Stimulated activated CD8-positive, alpha-beta memory T cell treated with anti-CD3 and anti-CD28 coated beads, Interleukin-15, amount 100 ng/mL, for 1 hour (primary cell): ENCODE measurements around the gene RGS6.
A peak's percentile ranks its signal among the peaks of the same experiment; 100 is the strongest.

Source experiments
- DNase-seq: peaks from one replicate; pipeline ENCODE4 v3.0.0-alpha.2; 2020; ENCODE audit warnings: low read depth

RGS6 gene

GRCh38 chr14:72404998-72405397, 472.8 kb downstream of the RGS6 start:
- DNase-seq = no peak

DNA sequence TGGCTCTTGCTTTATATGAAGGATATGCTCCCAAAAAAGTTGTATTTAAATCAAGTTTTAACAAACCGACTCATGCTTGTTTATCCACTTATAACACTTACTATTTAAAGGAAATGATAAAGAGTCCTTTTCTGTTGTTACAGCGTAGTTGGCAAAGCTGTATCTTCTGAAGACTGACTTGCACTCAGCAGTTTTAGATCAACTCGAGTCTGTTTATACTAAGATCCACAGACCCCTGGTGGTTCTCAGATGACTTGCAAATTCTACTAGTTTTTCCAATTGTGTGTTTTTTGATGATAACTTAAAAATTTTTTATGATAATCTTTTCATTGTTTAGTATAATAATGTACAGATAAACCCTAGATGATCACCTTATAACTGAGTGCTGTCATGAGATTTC, 475.8 kb downstream of the RGS6 start:
- DNase-seq = no peak

DNA sequence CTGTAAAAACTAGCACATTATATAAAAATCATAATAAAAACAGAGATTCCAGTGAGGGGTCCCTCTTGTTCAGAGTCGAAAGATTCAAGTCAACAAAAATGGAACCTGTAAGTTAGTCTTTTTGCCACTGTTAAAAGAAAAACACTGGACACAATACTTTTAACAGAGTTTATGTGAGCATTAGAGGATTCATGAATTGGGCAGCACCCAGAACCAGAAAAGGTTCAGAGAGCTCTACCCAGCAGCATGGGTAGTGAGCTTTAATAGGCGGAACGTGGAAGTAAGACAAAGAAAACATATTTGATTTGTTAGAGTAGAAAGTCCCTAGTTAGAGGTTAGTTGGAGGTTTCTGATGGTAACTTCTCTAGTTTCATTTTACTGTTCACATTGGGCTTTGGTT, 476.8 kb downstream of the RGS6 start:
- no peak for DNase-seq

- DNase-seq = no peak
Observed at GRCh38 chr14:72416081-72416849, 484.0 kb downstream of the RGS6 start.

DNA sequence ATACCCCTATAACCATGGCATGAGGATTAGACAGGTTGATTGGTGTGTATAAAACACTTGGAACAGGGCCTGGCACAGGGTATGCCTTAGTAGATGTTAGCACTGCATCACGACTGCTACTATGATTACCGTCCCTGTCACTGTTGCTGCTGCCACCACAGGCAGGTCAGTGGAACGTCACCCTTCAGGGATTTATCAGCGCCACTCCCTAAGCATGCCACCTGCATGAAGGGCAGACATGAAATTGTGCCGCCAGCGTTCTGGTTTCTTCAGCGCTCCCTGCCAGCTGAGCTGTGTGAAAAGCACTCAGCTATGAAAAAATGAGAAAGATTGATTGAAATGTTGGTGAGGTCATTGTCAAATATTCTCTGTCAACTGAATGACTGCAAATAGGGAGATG, 484.7 kb downstream of the RGS6 start:
- no peak for DNase-seq

DNA sequence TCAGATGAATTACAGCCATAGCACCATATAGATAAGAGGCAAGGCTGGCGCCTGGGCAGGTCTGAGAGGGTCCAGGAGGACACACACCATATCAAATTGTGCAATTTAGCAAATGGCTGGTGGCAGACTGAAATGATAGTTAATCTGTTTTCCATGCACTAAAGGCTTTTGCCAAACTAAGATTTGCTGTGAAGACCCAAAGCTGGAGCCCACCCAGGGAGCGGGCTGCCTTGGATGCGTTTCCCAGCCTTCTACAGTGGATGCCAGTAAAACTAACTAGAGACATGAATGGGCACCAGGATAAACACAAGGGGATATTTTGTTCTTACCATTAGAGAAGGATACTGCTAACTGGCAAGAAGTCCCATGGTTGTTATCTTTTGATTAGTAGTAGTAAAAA, 486.6 kb downstream of the RGS6 start:
- DNase-seq = no peak

DNA sequence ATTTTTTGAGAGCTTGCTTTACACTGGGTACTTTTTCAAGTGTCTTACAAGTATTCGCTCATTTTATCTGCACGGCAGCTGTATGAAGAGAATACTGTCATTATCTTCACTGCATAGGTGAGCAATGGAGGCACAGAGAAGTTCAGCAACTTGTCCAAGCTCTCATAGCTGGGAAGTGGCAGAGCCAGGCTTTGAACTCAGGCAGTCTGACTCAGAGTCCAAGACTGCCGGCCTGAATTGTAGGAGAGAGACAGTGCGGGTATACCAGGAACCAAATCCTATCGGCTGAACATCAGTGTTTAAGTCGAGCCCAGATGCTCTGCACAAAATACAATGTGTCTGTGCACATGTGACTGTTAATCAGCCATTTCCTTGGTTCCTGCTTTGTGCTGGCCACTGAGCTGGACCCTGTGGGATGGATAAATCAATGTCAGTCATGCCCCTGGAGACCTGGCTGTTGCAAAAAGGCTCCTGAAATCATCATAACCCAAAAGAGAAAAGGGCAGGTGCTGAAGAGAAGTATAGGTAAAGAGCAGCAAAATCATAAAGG, 487.1 kb downstream of the RGS6 start:
- no peak for DNase-seq

GRCh38 chr14:72420749-72421474, 488.7 kb downstream of the RGS6 start:
- DNase-seq = peak; percentile 46

DNA sequence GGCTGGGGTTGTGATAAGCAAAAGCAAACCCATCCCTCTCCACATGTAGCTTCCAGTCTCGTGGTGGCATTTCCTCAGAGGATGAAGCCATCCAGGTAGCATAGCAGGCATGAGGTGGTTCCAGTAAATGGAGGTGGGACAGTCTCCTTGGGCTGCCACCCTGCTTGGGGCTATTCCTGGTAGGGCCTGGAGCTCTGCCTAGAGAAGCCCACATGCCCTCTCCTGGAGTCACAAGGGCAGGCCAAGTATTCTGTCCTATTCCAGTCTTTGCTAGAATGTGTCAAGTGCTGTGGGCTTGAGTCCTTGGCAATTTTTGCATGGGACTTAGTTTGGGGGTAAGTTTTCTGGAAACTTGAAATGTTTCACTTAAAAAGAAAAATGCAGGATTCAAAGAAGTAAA, 491.7 kb downstream of the RGS6 start:
- no peak for DNase-seq

GRCh38 chr14:72430457-72430856, 498.2 kb downstream of the RGS6 start:
- DNase-seq = no peak

- DNase-seq = no peak
Observed at GRCh38 chr14:72432748-72433147, 500.5 kb downstream of the RGS6 start.

DNA sequence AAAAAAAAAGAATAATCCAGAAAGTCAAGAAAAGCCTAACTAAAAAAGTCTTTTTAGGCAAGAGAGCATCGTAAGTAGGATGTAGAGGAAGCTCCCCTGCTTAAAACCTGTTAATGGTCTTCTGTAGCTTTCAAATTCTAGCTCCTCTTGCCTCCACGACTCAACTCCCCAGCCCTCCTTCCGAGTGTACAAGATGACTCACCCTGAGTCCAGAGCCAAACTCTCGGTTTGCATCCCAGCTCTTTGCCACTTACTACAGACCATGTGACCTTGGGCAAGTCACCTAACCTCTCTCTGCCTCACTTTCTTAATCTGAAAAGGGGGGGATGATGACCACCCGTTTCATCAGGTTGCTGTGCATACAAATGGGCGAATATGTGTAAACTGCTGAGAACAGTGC, 501.3 kb downstream of the RGS6 start:
- no peak for DNase-seq

GRCh38 chr14:72434856-72435255, 502.6 kb downstream of the RGS6 start:
- DNase-seq = no peak

DNA sequence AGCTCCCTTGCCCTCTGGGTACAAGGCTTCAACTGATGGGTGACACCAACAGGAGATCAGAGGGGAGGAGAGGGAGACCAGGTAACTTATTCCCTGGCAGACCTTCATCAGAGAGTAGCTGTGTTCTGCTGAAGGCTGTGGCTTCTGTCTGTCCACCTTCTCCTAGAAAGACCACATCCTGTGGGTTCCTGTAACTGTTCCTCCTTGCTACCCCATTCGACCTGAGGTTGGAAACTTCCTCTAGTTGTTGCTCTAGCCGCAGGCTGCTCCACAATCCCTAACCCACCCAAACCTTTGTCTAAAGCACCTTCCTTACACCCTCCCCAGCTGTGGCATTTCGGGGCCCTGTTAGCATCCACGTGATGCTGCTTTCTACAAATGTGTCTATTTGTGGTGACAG, 507.5 kb downstream of the RGS6 start:
- DNase-seq = no peak

- no peak for DNase-seq
Observed at GRCh38 chr14:72443256-72443655, 511.0 kb downstream of the RGS6 start.

DNA sequence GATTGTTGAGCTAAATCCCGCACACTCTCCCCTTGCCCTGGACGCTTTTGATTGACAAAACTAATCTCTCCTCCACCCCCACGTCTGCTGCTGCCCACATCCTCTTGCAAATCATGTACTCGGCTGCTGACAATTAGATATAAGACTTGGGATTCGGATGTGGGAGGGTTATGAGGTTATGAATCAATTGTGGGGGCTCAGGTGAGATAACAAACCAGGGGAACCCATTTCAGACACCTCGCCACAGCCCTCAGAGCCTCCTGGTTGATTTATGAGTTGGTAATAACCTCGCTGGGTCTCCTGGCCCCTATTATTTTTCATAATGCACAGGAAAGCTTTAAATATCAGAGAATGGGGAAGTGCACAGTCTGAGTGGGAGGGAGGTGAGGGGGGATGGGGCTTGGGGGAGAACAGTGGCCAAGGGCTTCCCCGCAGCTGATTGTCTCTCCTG, 511.8 kb downstream of the RGS6 start:
- no peak for DNase-seq

DNA sequence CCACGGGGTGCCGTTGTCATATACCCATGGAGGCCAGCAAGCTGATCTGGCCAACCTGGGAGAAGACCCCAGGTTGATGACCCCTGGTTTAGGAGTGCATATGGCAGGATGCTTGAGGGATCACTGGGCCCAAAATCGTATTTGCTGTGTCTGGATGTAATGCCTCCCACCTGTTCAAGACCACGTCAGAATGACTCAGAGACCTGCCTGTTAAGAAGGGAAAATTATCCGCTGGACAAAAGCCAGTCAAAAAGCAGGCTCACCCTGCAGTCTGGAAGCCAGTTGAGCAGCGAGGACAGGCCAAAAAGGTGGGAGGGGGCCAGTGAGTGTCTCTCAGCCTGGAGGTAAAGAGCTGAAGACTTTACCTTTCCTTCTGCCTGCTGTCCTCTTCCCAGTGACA, 512.5 kb downstream of the RGS6 start:
- DNase-seq = no peak

- no peak for DNase-seq
Observed at GRCh38 chr14:72448212-72448611, 516.0 kb downstream of the RGS6 start.

DNA sequence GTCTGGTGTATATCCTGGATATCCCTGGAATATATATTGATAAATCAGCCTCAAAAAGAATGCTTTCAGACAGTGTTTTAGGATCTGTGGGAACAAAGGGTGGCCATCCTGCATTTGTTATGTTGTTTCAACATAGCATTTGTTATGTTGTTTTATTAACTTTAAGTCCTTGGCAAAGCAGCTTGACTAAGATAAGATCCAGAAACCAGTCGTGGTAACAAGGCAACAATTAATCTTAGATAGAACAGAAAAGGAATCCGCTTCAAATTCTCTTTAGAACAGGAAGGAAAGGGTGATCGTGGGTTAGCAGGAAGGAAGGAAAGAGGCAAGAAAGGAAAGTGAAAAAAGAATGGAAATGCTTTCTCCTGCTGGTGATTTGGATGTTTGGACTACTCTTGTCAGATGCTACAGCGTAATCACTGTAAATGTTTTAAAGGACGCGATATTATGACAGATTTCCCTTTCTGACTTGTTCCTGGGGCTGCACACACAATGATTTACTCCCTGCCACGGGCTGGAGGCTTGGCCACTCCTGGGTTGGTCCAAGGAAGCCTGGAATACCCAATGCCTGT, 518.3 kb downstream of the RGS6 start:
- no peak for DNase-seq

DNA sequence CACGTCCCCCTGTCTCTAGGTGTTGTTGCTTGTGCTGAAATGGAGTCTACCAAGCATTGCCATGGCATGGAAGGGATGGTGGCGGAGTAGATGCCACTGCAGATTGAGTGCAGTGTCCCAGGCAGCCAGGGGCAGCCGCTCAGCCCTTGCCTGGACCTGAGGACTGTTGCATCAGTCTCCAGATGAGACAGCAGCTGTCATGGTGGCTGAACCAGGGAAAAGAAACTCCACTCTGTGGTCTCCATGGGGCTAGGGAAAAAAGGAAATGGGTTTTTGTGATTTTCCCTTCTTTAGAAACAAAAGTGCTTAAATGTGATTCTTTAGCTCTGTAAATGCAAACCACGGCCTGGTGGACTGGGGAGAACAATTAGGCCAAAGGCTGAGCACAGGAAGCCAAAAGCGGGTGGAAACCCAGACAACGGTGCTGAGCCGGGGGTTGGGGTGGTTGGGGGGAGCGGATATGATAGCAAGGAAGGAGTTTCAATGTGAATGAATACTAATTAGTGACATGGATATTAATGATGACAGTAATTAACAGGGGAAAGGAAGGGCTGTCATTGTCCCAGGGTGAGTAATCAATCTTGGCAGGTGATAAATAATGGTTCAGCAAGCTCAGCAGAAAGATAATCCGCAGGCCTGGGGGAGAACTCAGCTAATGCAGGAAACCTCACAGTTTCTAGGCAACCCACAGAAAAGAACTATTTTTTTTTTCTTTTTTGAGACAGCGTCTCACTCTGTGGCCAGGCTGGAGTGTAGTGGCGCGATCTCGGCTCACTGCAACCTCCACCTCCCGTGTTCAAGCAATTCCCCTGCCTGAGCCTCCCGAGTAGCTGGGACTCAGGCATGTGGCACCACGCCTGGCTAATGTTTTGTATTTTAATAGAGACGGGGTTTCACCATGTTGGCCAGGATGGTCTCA, 519.1 kb downstream of the RGS6 start:
- no peak for DNase-seq

DNA sequence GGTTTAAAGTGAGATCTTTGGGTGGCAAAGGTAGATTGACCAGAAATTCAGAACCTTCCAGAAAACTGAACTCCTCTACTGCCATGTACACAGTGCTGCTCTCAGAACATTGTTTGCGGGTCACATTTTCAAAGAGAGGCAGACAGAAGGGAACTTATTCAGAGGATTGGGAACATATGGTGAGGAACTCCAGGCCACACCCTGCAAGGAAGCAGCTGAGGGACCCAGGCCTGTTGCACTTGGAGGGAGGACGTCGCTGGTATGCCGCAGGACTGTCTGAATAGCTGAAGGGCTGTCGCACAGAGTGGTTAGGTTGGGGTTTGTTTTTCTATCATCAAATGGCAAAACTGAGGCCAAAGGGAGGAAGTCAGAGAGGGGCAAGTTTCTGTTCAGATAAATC, 520.5 kb downstream of the RGS6 start:
- no peak for DNase-seq
